ENCODE data around the gene KCNE2.

Gene KCNE2

GRCh38 chr21:34355570-34355969, 8.2 kb upstream of the KCNE2 start:
- CTCF ChIA-PET, result interaction anchor here (0.7 to 16.5 kb wide), 6 partner anchors 7 to 437 kb away, joined by 3 to 368 read pairs (median 3); partner anchors contain the start of gene ATP5PO
- TF ChIP-seq CTCF (IDR thresholded peaks at IDR 0.05; ENCODE audit: control extremely low read depth, extremely low read depth, low read depth, missing control alignments), result no peak
- POLR2A ChIA-PET, result no interaction called here
- DNase-seq (ENCODE audit: extremely low spot score), result no peak

GRCh38 chr21:34357889-34358288, 5.9 kb upstream of the KCNE2 start:
- DNase-seq (ENCODE audit: extremely low spot score), result no peak
- ChIA-PET CTCF (interaction anchor here (2.4 to 4.0 kb wide), 3 partner anchors 10 to 433 kb away, joined by 10 to 20 read pairs (median 10); no protein-coding TSS in a partner anchor), POLR2A (no interaction called here)
- no peak for TF ChIP-seq CTCF (IDR thresholded peaks at IDR 0.05; ENCODE audit: control extremely low read depth, extremely low read depth, low read depth, missing control alignments)

- ChIA-PET POLR2A (no interaction called here), CTCF (interaction anchor here (3.2 to 5.3 kb wide), 3 partner anchors 9 to 434 kb away, joined by 10 to 58 read pairs (median 20); no protein-coding TSS in a partner anchor)
- TF ChIP-seq CTCF (IDR thresholded peaks at IDR 0.05; ENCODE audit: control extremely low read depth, extremely low read depth, low read depth, missing control alignments), result no peak
- no peak for DNase-seq (ENCODE audit: extremely low spot score)
These were observed 4.9 kb upstream of the KCNE2 start for GRCh38 chr21:34358866-34359265.

DNA sequence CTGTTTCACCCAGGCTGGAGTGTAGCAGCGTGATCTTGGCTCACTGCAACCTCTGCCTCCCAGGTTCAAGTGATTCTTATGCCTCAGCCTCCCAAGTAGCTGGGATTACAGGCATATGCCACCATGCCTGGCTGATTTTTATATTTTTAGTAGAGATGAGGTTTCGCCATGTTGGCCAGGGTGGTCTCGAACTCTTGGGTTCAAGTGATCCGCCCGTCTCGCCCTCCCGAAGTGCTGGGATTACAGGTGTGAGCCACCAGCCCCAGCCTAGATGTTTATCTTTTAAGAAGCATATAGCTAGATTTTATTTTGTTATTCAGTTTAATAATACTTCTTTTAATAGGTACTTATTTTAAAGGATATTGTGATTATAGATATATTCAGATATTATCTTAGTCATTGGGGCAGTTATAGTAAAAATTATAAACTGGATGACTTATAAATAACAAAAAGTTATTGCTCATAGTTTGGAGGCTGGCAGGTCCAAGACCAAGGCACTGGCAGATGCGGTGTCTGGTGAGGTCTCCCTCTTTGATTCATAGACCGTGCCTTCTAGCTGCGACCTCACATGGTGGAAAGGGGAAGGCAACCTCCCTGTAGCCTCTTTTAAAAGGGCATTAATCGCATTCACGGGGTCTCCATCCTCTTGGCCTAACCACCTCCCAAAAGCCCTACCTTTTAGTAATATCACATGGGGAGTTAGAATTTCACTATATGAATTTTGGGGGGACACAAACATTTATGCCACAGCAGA, 3.1 kb upstream of the KCNE2 start:
- ChIA-PET CTCF (interaction anchor here (0.7 to 5.3 kb wide), 4 partner anchors 11 to 438 kb away, joined by 3 to 58 read pairs (median 14); no protein-coding TSS in a partner anchor), POLR2A (no interaction called here)
- no peak for DNase-seq (ENCODE audit: extremely low spot score)
- peak; percentile 8 for TF ChIP-seq CTCF (IDR thresholded peaks at IDR 0.05; ENCODE audit: control extremely low read depth, extremely low read depth, low read depth, missing control alignments)

GRCh38 chr21:34362136-34362444, 1.7 kb upstream of the KCNE2 start:
- DNase-seq (ENCODE audit: extremely low spot score), result no peak
- CTCF ChIA-PET, result interaction anchor here (0.7 to 5.3 kb wide), 25 partner anchors 8 to 1665 kb away, joined by 3 to 58 read pairs (median 3); no protein-coding TSS in a partner anchor
- POLR2A ChIA-PET, result no interaction called here
- TF ChIP-seq CTCF (IDR thresholded peaks at IDR 0.05; ENCODE audit: control extremely low read depth, extremely low read depth, low read depth, missing control alignments), result no peak

DNA sequence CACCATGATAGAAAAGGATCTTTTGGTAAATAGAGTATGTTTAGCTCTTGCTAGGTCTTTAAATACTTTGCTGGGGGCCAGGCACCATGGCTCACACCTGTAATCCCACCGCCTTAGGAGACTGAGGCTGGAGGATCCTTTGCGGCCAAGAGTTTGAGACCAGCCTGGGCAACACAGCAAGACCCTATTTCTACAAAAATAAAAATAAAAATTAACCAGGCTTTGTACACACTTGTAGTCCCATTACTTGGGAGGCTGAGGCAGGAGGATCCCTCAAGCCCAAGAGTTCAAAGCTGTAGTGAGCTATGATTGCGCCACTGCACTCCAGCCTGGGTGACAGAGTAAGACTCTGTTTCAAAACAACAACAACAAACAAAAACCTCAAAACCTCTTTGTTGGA, 1.1 kb upstream of the KCNE2 start:
- DNase-seq (ENCODE audit: extremely low spot score), result no peak
- ChIA-PET CTCF (interaction anchor here (0.7 to 5.3 kb wide), 27 partner anchors 8 to 1665 kb away, joined by 3 to 58 read pairs (median 3); no protein-coding TSS in a partner anchor), POLR2A (no interaction called here)
- TF ChIP-seq CTCF (IDR thresholded peaks at IDR 0.05; ENCODE audit: control extremely low read depth, extremely low read depth, low read depth, missing control alignments), result no peak
